GM12892 (cell line): ENCODE measurements around the gene PDIA6.

Source experiments
- POLR2A ChIP-seq: IDR thresholded peaks from 2 replicates; pipeline ENCODE4 v1.6.1; 2011; ENCODE audit warnings: low read depth, low read length, control low read depth
- POLR2AphosphoS5 ChIP-seq: IDR thresholded peaks from 2 replicates; pipeline ENCODE4 v1.6.1; 2011; ENCODE audit warnings: low read depth, low read length, control low read depth
- TAF1 ChIP-seq: IDR thresholded peaks from 2 replicates; pipeline ENCODE4 v1.6.1; 2011; ENCODE audit warnings: low read depth, mild to moderate bottlenecking, control low read depth, low read length, borderline replicate concordance

DNA sequence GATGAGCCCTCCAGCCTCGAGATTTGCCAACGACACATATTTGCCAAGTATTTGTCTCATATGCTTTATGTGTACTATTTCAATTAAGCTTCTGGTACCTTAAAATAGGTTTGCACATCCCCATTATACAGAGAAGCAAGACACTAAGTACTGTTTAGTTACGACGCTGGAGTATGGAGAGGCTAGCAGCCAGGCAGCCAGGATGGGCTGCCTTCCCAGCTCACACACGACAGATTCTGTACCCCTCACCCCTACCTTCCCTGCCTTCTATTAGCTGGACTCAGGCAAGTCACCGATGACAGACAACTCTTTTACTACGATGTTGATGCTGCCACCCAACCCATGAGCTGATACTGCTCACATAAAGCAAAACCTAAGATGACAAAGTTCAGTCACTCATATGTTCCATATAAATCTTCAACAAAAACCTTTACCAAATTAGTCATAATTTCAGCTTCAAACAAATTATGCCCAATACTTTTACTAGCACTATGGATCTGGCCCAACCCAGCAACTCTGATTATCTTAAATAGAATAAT, 17.0 kb downstream of the PDIA6 start:
- TF ChIP-seq POLR2AphosphoS5: no peak
- TF ChIP-seq TAF1: no peak
- TF ChIP-seq POLR2A: no peak
